ENCODE data around the gene KIF1B.

The KIF1B gene

DNA sequence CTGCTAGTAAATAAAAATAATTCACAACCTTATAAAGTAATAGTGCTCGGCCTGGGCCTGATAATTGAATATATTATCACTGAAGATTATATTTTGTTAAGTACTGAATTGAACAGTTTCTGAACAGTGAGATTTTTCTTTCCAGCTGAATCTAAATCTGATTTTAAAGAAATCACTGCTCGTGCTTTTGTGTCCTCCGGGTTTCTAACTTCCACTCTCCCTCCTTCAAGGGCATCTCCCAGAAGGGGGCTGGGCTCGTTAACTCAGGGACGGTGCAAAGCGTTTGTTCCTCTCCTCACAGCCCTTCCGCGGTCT lies 823 bp upstream of the KIF1B start:
- H3K4me1 ChIP-seq (ENCODE audit: control extremely low read depth in 1 of 4, control insufficient read depth in 4 of 4, insufficient read depth in 4 of 4, low read length in 3 of 4) = peaks cover 3 to 18% (median 16%) of the 10 kb centered on the region in 4 experiments
- H3K9me3 ChIP-seq (ENCODE audit: control extremely low read depth in 1 of 5, control insufficient read depth in 4 of 5, insufficient read depth in 2 of 5, low read depth in 1 of 5, low read length in 4 of 5) = no peaks in the 10 kb centered on the region
- WGBS (ENCODE audit: insufficient coverage) = 0% methylated on average over 7 of the region's 8 CpGs
- H3K27me3 ChIP-seq (replicated peaks in 2 of 5; ENCODE audit: control insufficient read depth in 4 of 5, insufficient read depth in 5 of 5, low read length in 4 of 5) = peaks cover 0 to 8% (median 2%) of the 10 kb centered on the region in 5 experiments
- ChIA-PET CTCF (interaction anchor here (0.6 to 3.3 kb wide), 19 partner anchors 8 to 284 kb away, joined by 3 to 15 read pairs (median 4); partner anchors contain the start of gene CENPS), POLR2A (no interaction called here)
- H3K27ac ChIP-seq (ENCODE audit: insufficient read depth in 1 of 2, low read depth in 1 of 2, low read length in 2 of 2, poor library complexity in 1 of 2, severe bottlenecking in 2 of 2) = no peak overlapping the region
- H3K36me3 ChIP-seq (ENCODE audit: control insufficient read depth in 4 of 4, insufficient read depth in 4 of 4, low read length in 3 of 4) = no peaks in the 10 kb centered on the region
- DNase-seq = no peak
- H3K4me3 ChIP-seq (ENCODE audit: control insufficient read depth in 1 of 7, extremely low read depth in 1 of 7, insufficient read depth in 4 of 7, low read depth in 2 of 7, low read length in 6 of 7) = peak overlapping the region; percentile 73 to 91 (median 87)

DNA sequence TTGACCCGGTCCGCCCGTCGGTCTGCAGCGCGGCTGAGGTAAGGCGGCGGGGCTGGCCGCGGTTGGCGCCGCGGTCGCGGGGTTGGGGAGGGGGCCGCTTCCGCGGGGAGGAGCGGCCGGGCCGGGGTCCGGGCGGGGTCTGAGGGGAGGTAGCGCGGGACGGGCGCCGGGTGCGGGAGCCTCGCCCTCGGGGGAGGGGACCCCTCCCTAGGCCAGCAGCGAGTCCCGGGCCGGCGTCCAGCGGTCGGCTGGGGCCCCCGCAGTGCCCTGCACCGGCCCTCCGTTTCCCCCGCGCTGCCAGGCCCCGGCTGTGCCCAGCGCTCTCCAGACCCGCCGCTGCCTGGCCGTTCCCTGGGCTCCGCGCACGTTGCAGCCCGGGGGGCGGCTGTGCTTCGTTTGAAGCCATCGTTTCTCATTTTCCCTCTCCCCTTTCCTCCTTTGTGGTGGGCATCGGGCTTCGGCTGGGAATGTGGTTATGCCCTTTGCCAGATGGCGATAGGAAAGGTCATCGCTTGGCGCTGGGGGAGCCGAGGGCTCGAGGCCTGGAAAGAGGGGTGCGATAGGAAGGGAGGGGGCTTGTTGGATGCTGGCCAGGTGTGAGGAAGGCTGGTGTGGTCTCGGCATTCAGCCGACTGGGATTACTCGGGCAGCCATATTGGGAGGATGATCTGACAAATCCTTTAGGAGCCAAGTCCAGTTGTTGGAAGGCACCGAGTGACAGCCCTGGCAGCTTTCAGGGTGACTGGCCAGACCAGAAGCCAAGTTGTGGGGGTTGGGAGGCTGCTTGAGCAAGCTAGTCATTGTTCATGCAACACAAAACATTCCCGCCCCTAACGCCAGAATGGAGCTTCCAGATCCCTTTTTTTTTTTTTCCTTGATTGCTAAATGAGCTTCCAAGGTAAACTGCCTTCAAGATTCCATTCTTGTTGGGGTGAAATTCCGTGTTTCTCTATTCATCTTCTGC lies 753 bp downstream of the KIF1B start:
- POLR2A ChIA-PET = no interaction called here
- peaks cover 4 to 18% (median 16%) of the 10 kb centered on the region in 4 experiments for H3K4me1 ChIP-seq (ENCODE audit: control extremely low read depth in 1 of 4, control insufficient read depth in 4 of 4, insufficient read depth in 4 of 4, low read length in 3 of 4)
- peak overlapping the region; percentile 73 to 91 (median 87) for H3K4me3 ChIP-seq (ENCODE audit: control insufficient read depth in 1 of 7, extremely low read depth in 1 of 7, insufficient read depth in 4 of 7, low read depth in 2 of 7, low read length in 6 of 7)
- CTCF ChIA-PET = interaction anchor here (0.6 to 2.9 kb wide), 12 partner anchors 8 to 126 kb away, joined by 3 to 15 read pairs (median 4); no protein-coding TSS in a partner anchor
- H3K27ac ChIP-seq (ENCODE audit: insufficient read depth in 1 of 2, low read depth in 1 of 2, low read length in 2 of 2, poor library complexity in 1 of 2, severe bottlenecking in 2 of 2) = peak overlapping the region in 1 of 2 experiments; percentile 61
- DNase-seq = peak in 2 of 3 donors; percentile 37 to 42
- H3K27me3 ChIP-seq (replicated peaks in 2 of 5; ENCODE audit: control insufficient read depth in 4 of 5, insufficient read depth in 5 of 5, low read length in 4 of 5) = peaks cover 0 to 8% (median 2%) of the 10 kb centered on the region in 5 experiments
- WGBS (ENCODE audit: insufficient coverage) = 2% methylated on average over 49 of the region's 69 CpGs
- H3K9me3 ChIP-seq (ENCODE audit: control extremely low read depth in 1 of 5, control insufficient read depth in 4 of 5, insufficient read depth in 2 of 5, low read depth in 1 of 5, low read length in 4 of 5) = no peaks in the 10 kb centered on the region
- no peaks in the 10 kb centered on the region for H3K36me3 ChIP-seq (ENCODE audit: control insufficient read depth in 4 of 4, insufficient read depth in 4 of 4, low read length in 3 of 4)

DNA sequence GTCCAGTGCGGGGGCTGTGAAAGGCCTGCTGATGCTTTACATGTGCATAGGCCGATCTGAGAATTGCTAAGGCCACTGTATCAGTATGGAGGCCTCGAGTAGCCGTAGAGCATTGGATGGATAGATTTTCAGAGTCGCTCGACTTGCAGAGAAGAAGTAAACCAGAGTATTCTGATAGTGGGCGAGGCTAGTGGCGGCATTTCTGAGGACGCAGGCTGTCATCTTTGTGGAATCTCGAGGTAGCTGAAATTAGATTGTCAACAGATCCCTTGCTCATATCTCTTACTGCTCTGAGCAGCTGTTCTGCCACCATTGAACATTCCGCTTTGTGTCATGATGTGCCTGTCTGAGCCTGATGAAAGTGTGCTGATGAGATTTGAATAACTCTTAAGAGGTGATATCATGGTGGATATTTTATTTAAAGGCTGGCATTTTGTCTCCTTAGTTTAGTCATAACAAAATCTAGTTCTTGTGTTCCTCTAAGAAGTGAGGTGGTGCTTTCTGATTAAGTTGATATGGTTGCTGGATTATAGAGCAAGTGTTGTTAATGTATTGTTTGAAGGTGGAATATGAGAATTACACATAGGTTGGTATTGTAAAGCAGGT lies 1.5 kb downstream of the KIF1B start:
- Histone ChIP-seq H3K36me3 (ENCODE audit: control insufficient read depth in 4 of 4, insufficient read depth in 4 of 4, low read length in 3 of 4) (no peaks in the 10 kb centered on the region), H3K27ac (ENCODE audit: insufficient read depth in 1 of 2, low read depth in 1 of 2, low read length in 2 of 2, poor library complexity in 1 of 2, severe bottlenecking in 2 of 2) (peak overlapping the region in 1 of 2 experiments; percentile 61), H3K4me1 (ENCODE audit: control extremely low read depth in 1 of 4, control insufficient read depth in 4 of 4, insufficient read depth in 4 of 4, low read length in 3 of 4) (peaks cover 7 to 19% (median 17%) of the 10 kb centered on the region in 4 experiments), H3K27me3 (replicated peaks in 2 of 5; ENCODE audit: control insufficient read depth in 4 of 5, insufficient read depth in 5 of 5, low read length in 4 of 5) (peaks cover 0 to 8% (median 2%) of the 10 kb centered on the region in 5 experiments), H3K9me3 (ENCODE audit: control extremely low read depth in 1 of 5, control insufficient read depth in 4 of 5, insufficient read depth in 2 of 5, low read depth in 1 of 5, low read length in 4 of 5) (no peaks in the 10 kb centered on the region), H3K4me3 (ENCODE audit: control insufficient read depth in 1 of 7, extremely low read depth in 1 of 7, insufficient read depth in 4 of 7, low read depth in 2 of 7, low read length in 6 of 7) (peak overlapping the region in 6 of 7 experiments; percentile 73 to 91 (median 85))
- CTCF ChIA-PET = no interaction called here
- POLR2A ChIA-PET = no interaction called here
- 90% methylated on average over 11 of the region's 11 CpGs for whole genome bisulfite sequencing (ENCODE audit: insufficient coverage)
- DNase-seq = peak in 1 of 3 donors; percentile 17

DNA sequence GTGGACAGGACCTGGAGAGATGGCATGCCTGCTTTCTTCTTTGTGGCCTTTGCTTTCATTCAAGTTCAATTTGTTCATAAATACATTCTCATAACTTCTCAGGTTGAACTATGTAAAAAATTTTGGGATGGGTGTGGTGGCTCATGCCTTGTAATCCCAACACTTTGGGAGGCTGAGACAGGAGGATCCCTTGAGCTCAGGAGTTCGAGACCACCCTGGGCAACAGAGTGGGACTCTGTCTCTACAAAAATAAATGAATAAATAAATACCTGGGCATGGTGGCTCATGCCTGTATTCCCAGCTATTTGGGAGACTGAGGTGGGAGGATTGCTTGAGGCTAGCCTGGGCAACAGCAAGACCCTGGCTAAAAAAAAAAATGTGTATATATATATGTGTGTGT lies 2.1 kb downstream of the KIF1B start:
- H3K4me3 ChIP-seq (ENCODE audit: control insufficient read depth in 1 of 7, extremely low read depth in 1 of 7, insufficient read depth in 4 of 7, low read depth in 2 of 7, low read length in 6 of 7) = no peak overlapping the region
- WGBS (ENCODE audit: insufficient coverage) = no CpG with 5 or more reads among the region's 1 CpG
- ChIA-PET POLR2A (no interaction called here), CTCF (interaction anchor here (1.9 kb wide), 1 partner anchor 125 kb away, joined by 5 read pairs; no protein-coding TSS in a partner anchor)
- no peak for DNase-seq
- peaks cover 7 to 19% (median 17%) of the 10 kb centered on the region in 4 experiments for H3K4me1 ChIP-seq (ENCODE audit: control extremely low read depth in 1 of 4, control insufficient read depth in 4 of 4, insufficient read depth in 4 of 4, low read length in 3 of 4)
- no peaks in the 10 kb centered on the region for H3K36me3 ChIP-seq (ENCODE audit: control insufficient read depth in 4 of 4, insufficient read depth in 4 of 4, low read length in 3 of 4)
- no peaks in the 10 kb centered on the region for H3K9me3 ChIP-seq (ENCODE audit: control extremely low read depth in 1 of 5, control insufficient read depth in 4 of 5, insufficient read depth in 2 of 5, low read depth in 1 of 5, low read length in 4 of 5)
- peaks cover 0 to 8% (median 2%) of the 10 kb centered on the region in 5 experiments for H3K27me3 ChIP-seq (replicated peaks in 2 of 5; ENCODE audit: control insufficient read depth in 4 of 5, insufficient read depth in 5 of 5, low read length in 4 of 5)
- H3K27ac ChIP-seq (ENCODE audit: insufficient read depth in 1 of 2, low read depth in 1 of 2, low read length in 2 of 2, poor library complexity in 1 of 2, severe bottlenecking in 2 of 2) = no peak overlapping the region

DNA sequence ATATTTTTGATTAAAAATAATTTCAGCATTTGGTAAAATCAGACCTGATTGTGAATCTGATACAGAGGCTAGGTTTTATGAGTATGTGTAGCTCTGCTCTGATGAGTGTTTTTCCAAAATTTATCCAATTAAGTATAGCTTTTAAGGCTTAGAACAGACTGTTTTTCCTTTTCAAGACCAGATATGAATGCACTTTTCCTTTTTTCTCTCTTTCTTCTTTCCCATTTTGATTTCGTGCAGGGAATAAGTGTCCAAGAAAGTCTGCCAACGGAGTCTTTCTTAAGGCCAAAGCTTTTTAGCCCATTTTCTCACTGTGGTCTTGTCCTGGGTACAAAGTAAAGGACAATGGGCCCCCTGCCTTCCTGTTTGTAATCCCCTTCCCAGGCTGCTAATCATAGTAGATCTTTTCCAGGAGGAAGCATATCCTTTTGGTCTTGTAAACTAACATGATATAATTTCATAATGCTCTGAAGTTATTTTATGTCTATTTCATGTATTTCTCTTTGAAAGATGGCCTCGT lies 2.9 kb downstream of the KIF1B start:
- Histone ChIP-seq H3K27ac (ENCODE audit: insufficient read depth in 1 of 2, low read depth in 1 of 2, low read length in 2 of 2, poor library complexity in 1 of 2, severe bottlenecking in 2 of 2) (no peak overlapping the region), H3K36me3 (ENCODE audit: control insufficient read depth in 4 of 4, insufficient read depth in 4 of 4, low read length in 3 of 4) (no peaks in the 10 kb centered on the region), H3K4me1 (ENCODE audit: control extremely low read depth in 1 of 4, control insufficient read depth in 4 of 4, insufficient read depth in 4 of 4, low read length in 3 of 4) (peaks cover 7 to 21% (median 18%) of the 10 kb centered on the region in 4 experiments), H3K27me3 (replicated peaks in 2 of 5; ENCODE audit: control insufficient read depth in 4 of 5, insufficient read depth in 5 of 5, low read length in 4 of 5) (peaks cover 0 to 5% (median 2%) of the 10 kb centered on the region in 5 experiments), H3K4me3 (ENCODE audit: control insufficient read depth in 1 of 7, extremely low read depth in 1 of 7, insufficient read depth in 4 of 7, low read depth in 2 of 7, low read length in 6 of 7) (no peak overlapping the region), H3K9me3 (ENCODE audit: control extremely low read depth in 1 of 5, control insufficient read depth in 4 of 5, insufficient read depth in 2 of 5, low read depth in 1 of 5, low read length in 4 of 5) (no peaks in the 10 kb centered on the region)
- no peak for DNase-seq
- ChIA-PET CTCF (interaction anchor here (0.7 to 1.9 kb wide), 2 partner anchors 14 to 124 kb away, joined by 3 to 5 read pairs; no protein-coding TSS in a partner anchor), POLR2A (no interaction called here)
- WGBS (ENCODE audit: insufficient coverage) = 94% methylated on average over 3 of the region's 3 CpGs

DNA sequence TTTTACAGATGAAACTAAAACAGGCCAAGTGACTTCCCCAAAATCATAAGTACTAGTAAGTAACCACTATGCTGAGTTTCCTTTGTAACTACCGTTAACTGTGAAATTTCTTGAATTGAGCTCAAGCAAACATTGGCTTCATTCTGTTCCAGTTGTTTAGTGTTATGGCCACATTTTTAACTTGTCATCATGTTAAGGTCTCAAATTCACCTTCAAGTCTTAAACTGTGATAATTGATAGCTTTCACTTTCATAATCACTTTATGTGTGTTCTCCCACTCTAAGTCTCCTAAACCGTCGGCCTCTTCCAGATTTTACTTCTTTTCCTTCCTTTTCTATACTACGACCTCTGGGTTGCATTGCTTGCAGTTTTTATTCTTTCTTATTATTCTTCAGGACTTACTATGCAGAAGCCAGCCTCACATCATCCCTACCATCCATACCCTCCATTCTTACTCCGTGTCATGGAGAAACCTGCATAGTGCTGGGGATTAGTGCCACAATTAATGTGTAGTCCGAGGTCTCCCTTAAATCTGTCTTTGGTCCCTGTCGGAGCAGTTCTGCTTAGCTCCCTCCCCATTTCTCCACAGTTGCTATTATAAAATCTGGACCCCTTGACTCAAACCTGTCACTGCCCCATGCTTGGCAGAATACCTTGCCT lies 5.8 kb downstream of the KIF1B start:
- Histone ChIP-seq H3K27me3 (replicated peaks in 2 of 5; ENCODE audit: control insufficient read depth in 4 of 5, insufficient read depth in 5 of 5, low read length in 4 of 5) (no peaks in the 10 kb centered on the region), H3K27ac (ENCODE audit: insufficient read depth in 1 of 2, low read depth in 1 of 2, low read length in 2 of 2, poor library complexity in 1 of 2, severe bottlenecking in 2 of 2) (no peak overlapping the region), H3K9me3 (ENCODE audit: control extremely low read depth in 1 of 5, control insufficient read depth in 4 of 5, insufficient read depth in 2 of 5, low read depth in 1 of 5, low read length in 4 of 5) (no peaks in the 10 kb centered on the region), H3K4me3 (ENCODE audit: control insufficient read depth in 1 of 7, extremely low read depth in 1 of 7, insufficient read depth in 4 of 7, low read depth in 2 of 7, low read length in 6 of 7) (peak overlapping the region in 2 of 7 experiments; percentile 10 to 47), H3K4me1 (ENCODE audit: control extremely low read depth in 1 of 4, control insufficient read depth in 4 of 4, insufficient read depth in 4 of 4, low read length in 3 of 4) (peaks cover 7 to 15% (median 9%) of the 10 kb centered on the region in 4 experiments), H3K36me3 (ENCODE audit: control insufficient read depth in 4 of 4, insufficient read depth in 4 of 4, low read length in 3 of 4) (no peaks in the 10 kb centered on the region)
- CTCF ChIA-PET = no interaction called here
- POLR2A ChIA-PET = interaction anchor here (0.5 kb wide), 1 partner anchor 367 kb away, joined by 3 read pairs; no protein-coding TSS in a partner anchor
- WGBS (ENCODE audit: insufficient coverage) = 62% methylated on average over 7 of the region's 7 CpGs
- DNase-seq = peak in 2 of 3 donors; percentile 48 to 49
